HepG2 (cell line): Measurements from ENCODE around the gene WARS2.

ENCODE experiments used
- MXD4 ChIP-seq: IDR thresholded peaks from 2 replicates; pipeline ENCODE4 v1.6.1; 2016; ENCODE audit warnings: mild to moderate bottlenecking, missing biosample characterization, missing genetic modification reagents
- NR3C1 ChIP-seq: sonication (generic); formaldehyde crosslinking; IDR thresholded peaks from 2 replicates; pipeline ENCODE4 v1.4.0; 2020; ENCODE audit warnings: missing genetic modification reagents
- SMARCC2 ChIP-seq: fragments of 450-650 bp; IDR thresholded peaks from 2 replicates; pipeline ENCODE4 v1.6.1; 2017; ENCODE audit warnings: antibody characterized with exemption, mild to moderate bottlenecking
- SRF ChIP-seq: IDR thresholded peaks from 2 replicates; pipeline ENCODE4 v1.6.1; 2011; ENCODE audit warnings: mild to moderate bottlenecking, low read depth, low read length, moderate library complexity
- USF2 ChIP-seq, 2 experiments: sonication (generic) in 1 of 2; formaldehyde crosslinking in 1 of 2; IDR thresholded peaks; 2 replicates each; pipeline versions ENCODE4 v1.5.1 to v1.6.1; 2011 to 2020; ENCODE audit warnings: borderline replicate concordance in 1 of 2, low read depth in 1 of 2, low read length in 1 of 2, mild to moderate bottlenecking in 1 of 2, missing genetic modification reagents in 1 of 2, moderate library complexity in 1 of 2
- ZNF318 ChIP-seq: sonication (generic); formaldehyde crosslinking; IDR thresholded peaks from 2 replicates; pipeline ENCODE4 v1.4.0; 2020; ENCODE audit warnings: mild to moderate bottlenecking, missing genetic modification reagents

GRCh38 chr1:119160866-119161265, 20.4 kb upstream of the WARS2 start:
- TF ChIP-seq USF2 (IDR thresholded peaks at IDR 0.05; ENCODE audit: low read depth, low read length) (no peak), USF2 (CRISPR knock-in tag; IDR thresholded peaks at IDR 0.05; ENCODE audit: borderline replicate concordance) (no peak), ZNF318 (no peak), MXD4 (no peak), SRF (no peak), SMARCC2 (no peak), NR3C1 (CRISPR knock-in tag) (no peak)
